Measurements from ENCODE around the gene RALGAPA2.

The RALGAPA2 gene

DNA sequence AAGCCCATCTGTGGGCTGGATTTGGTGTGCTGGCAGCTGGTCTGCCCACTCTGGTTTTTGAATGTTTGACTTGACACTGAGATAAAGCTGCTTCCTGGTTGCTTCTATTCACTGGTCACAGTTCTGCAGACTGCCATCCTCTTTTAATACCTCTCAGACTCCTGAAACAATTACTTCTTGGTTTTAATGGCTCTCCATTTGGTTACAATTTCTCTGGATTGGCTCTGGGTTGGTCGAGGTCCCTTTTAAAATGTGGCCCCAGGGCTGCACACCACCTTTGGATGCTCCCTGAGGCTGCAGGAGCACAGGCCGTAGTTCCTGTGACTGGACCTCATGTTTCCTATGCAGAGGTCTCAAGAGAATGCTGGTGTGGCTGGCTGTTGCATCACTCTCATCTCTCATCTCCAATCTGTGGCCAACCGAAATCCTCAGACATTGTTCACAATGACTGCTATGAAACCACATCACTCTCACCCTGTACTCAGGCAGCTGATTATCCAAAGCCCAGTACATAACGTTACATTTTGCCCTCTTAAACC, 246.0 kb downstream of the RALGAPA2 start:
- Histone ChIP-seq H3K4me2 (ENCODE audit: low read depth, low read length, poor library complexity, severe bottlenecking) (peak overlapping the region; percentile 65), H3K9me3 (ENCODE audit: insufficient read depth, low read depth, low read length) (no peaks in the 10 kb centered on the region), H3K36me3 (ENCODE audit: insufficient read depth, low read length) (no peaks in the 10 kb centered on the region), H3K4me3 (ENCODE audit: low read length, poor library complexity, severe bottlenecking) (peak overlapping the region; percentile 26), H3F3A (ENCODE audit: low read depth) (peaks cover 15% of the 10 kb centered on the region; the same call in 1 of the 2 replicates), H3K9me2 (replicated peaks; ENCODE audit: low read depth, low read length) (no peaks in the 10 kb centered on the region), H2AFZ (ENCODE audit: low read length) (peak overlapping the region; percentile 30; the same call in 1 of the 2 replicates), H3K9ac (ENCODE audit: low read depth, low read length, poor library complexity, severe bottlenecking) (peak overlapping the region; percentile 57), H3K4me1 (ENCODE audit: insufficient read depth, low read length, poor library complexity, severe bottlenecking) (peaks cover 40% of the 10 kb centered on the region), H3K79me2 (ENCODE audit: insufficient read depth, low read length) (no peaks in the 10 kb centered on the region), H3K27me3 (ENCODE audit: insufficient read depth, low read length, poor library complexity, severe bottlenecking) (no peaks in the 10 kb centered on the region), H4K20me1 (ENCODE audit: insufficient read depth, low read length, poor library complexity, severe bottlenecking) (no peaks in the 10 kb centered on the region)
- TF ChIP-seq, protein P1, sequence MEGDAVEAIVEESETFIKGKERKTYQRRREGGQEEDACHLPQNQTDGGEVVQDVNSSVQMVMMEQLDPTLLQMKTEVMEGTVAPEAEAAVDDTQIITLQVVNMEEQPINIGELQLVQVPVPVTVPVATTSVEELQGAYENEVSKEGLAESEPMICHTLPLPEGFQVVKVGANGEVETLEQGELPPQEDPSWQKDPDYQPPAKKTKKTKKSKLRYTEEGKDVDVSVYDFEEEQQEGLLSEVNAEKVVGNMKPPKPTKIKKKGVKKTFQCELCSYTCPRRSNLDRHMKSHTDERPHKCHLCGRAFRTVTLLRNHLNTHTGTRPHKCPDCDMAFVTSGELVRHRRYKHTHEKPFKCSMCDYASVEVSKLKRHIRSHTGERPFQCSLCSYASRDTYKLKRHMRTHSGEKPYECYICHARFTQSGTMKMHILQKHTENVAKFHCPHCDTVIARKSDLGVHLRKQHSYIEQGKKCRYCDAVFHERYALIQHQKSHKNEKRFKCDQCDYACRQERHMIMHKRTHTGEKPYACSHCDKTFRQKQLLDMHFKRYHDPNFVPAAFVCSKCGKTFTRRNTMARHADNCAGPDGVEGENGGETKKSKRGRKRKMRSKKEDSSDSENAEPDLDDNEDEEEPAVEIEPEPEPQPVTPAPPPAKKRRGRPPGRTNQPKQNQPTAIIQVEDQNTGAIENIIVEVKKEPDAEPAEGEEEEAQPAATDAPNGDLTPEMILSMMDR (conservative IDR thresholded peaks at IDR 0.05; ENCODE audit: low read length), result no peak
- peak; percentile 39; the same call in 1 of the 2 replicates for TF ChIP-seq EZH2phosphoT487 (IDR thresholded peaks at IDR 0.05; ENCODE audit: borderline replicate concordance)

DNA sequence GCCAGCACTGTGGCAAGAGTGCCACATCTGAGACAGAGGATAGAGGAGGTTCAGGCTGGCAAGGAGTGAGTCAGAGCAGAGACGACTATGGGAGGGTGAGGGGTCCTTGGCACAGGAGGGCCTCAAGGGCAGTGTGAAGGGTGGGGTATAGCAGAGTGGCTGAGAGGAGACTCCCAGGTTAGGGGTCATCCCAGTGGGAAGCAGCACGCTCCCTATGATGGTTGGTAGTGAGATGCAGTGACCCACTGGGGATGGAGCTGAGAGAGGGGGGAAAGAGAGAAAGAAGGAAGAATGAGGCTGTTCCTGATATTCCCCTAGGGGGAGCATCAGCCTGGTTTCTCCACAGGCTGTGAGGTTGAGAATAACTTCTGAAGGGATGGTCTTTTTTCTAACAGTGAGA, 247.2 kb downstream of the RALGAPA2 start:
- no peak overlapping the region; the same call in 1 of the 2 replicates for H2AFZ ChIP-seq (ENCODE audit: low read length)
- H3K9me3 ChIP-seq (ENCODE audit: insufficient read depth, low read depth, low read length), result no peaks in the 10 kb centered on the region
- peaks cover 15% of the 10 kb centered on the region; the same call in 1 of the 2 replicates for H3F3A ChIP-seq (ENCODE audit: low read depth)
- peak overlapping the region; percentile 65 for H3K4me2 ChIP-seq (ENCODE audit: low read depth, low read length, poor library complexity, severe bottlenecking)
- H3K4me3 ChIP-seq (ENCODE audit: low read length, poor library complexity, severe bottlenecking), result no peak overlapping the region
- H3K36me3 ChIP-seq (ENCODE audit: insufficient read depth, low read length), result no peaks in the 10 kb centered on the region
- H3K27me3 ChIP-seq (ENCODE audit: insufficient read depth, low read length, poor library complexity, severe bottlenecking), result no peaks in the 10 kb centered on the region
- peaks cover 40% of the 10 kb centered on the region for H3K4me1 ChIP-seq (ENCODE audit: insufficient read depth, low read length, poor library complexity, severe bottlenecking)
- no peaks in the 10 kb centered on the region for H3K79me2 ChIP-seq (ENCODE audit: insufficient read depth, low read length)
- TF ChIP-seq, protein P1 (conservative IDR thresholded peaks at IDR 0.05; ENCODE audit: low read length), result peak; percentile 67
- no peak for TF ChIP-seq EZH2phosphoT487 (IDR thresholded peaks at IDR 0.05; ENCODE audit: borderline replicate concordance)
- peak overlapping the region; percentile 57 for H3K9ac ChIP-seq (ENCODE audit: low read depth, low read length, poor library complexity, severe bottlenecking)
- H4K20me1 ChIP-seq (ENCODE audit: insufficient read depth, low read length, poor library complexity, severe bottlenecking), result no peaks in the 10 kb centered on the region
- H3K9me2 ChIP-seq (replicated peaks; ENCODE audit: low read depth, low read length), result no peaks in the 10 kb centered on the region

DNA sequence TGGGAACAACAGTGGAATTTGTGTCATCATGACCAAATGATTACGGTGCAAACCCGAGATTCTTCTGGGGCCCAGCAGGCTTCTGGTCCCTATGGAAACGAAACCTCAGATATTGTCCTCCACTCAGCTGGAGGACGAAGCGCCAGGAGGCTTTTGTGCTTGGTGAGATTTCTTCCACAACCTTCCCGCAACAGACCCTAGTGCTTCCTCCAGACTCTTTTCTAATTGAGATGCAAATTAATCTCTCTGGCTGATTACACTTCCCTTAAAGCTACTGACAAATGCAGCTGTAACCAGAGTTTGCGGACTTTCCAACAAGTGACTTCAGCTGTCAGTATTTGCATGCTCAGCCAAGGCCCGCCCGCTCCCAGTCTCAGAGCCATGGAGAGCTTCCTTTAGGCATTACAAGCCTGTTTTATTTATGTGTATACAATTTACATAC, 248.5 kb downstream of the RALGAPA2 start:
- H3F3A ChIP-seq (ENCODE audit: low read depth), result peaks cover 15% of the 10 kb centered on the region; the same call in 1 of the 2 replicates
- H3K4me2 ChIP-seq (ENCODE audit: low read depth, low read length, poor library complexity, severe bottlenecking), result peak overlapping the region; percentile 16
- H3K27me3 ChIP-seq (ENCODE audit: insufficient read depth, low read length, poor library complexity, severe bottlenecking), result no peaks in the 10 kb centered on the region
- no peaks in the 10 kb centered on the region for H3K36me3 ChIP-seq (ENCODE audit: insufficient read depth, low read length)
- H3K9ac ChIP-seq (ENCODE audit: low read depth, low read length, poor library complexity, severe bottlenecking), result no peak overlapping the region
- no peak overlapping the region for H2AFZ ChIP-seq (ENCODE audit: low read length)
- TF ChIP-seq EZH2phosphoT487 (IDR thresholded peaks at IDR 0.05; ENCODE audit: borderline replicate concordance), result no peak
- TF ChIP-seq, protein P1 (conservative IDR thresholded peaks at IDR 0.05; ENCODE audit: low read length), result no peak
- no peaks in the 10 kb centered on the region for H4K20me1 ChIP-seq (ENCODE audit: insufficient read depth, low read length, poor library complexity, severe bottlenecking)
- no peaks in the 10 kb centered on the region for H3K79me2 ChIP-seq (ENCODE audit: insufficient read depth, low read length)
- peaks cover 40% of the 10 kb centered on the region for H3K4me1 ChIP-seq (ENCODE audit: insufficient read depth, low read length, poor library complexity, severe bottlenecking)
- H3K9me2 ChIP-seq (replicated peaks; ENCODE audit: low read depth, low read length), result no peaks in the 10 kb centered on the region
- no peaks in the 10 kb centered on the region for H3K9me3 ChIP-seq (ENCODE audit: insufficient read depth, low read depth, low read length)
- no peak overlapping the region for H3K4me3 ChIP-seq (ENCODE audit: low read length, poor library complexity, severe bottlenecking)
